Hepatocyte (in vitro differentiated cells): ENCODE results near the gene HHLA2. TPM values are rescaled to one million over a fixed set of nuclear protein-coding genes. Genes with fewer than 3 reads are reported as not detected.

ENCODE experiments used
- DNase-seq: peaks from one replicate; pipeline ENCODE4 v3.0.0-alpha.2; 2016; ENCODE audit warnings: low spot score
- H2AFZ ChIP-seq: fragments of 200-600 bp; sonication (generic); 2 replicates; pipeline ENCODE4 v1.6.0; 2016; ENCODE audit warnings: antibody characterized with exemption, mild to moderate bottlenecking
- H3K27ac ChIP-seq: fragments of 200-600 bp; sonication (generic); 2 replicates; pipeline ENCODE4 v1.5.1; 2016; ENCODE audit warnings: mild to moderate bottlenecking
- H3K27me3 ChIP-seq: fragments of 200-600 bp; sonication (generic); 2 replicates; pipeline ENCODE4 v1.6.1; 2016
- H3K36me3 ChIP-seq: fragments of 200-600 bp; sonication (generic); replicated peaks from 2 replicates; pipeline ENCODE4 v1.5.1; 2016; ENCODE audit warnings: low read depth; ENCODE audit not compliant: insufficient read depth
- H3K4me1 ChIP-seq: fragments of 200-600 bp; sonication (generic); 2 replicates; pipeline ENCODE4 v1.5.1; 2016; ENCODE audit warnings: mild to moderate bottlenecking, moderate library complexity; ENCODE audit not compliant: insufficient read depth
- H3K4me2 ChIP-seq: fragments of 200-600 bp; sonication (generic); 2 replicates; pipeline ENCODE4 v1.6.0; 2016
- H3K4me3 ChIP-seq: fragments of 200-600 bp; sonication (generic); 2 replicates; pipeline ENCODE4 v1.5.1; 2016; ENCODE audit warnings: mild to moderate bottlenecking
- H3K79me2 ChIP-seq: fragments of 200-600 bp; sonication (generic); 2 replicates; pipeline ENCODE4 v1.6.0; 2017; ENCODE audit warnings: mild to moderate bottlenecking
- H3K9me2 ChIP-seq: fragments of 200-600 bp; sonication (generic); replicated peaks from 2 replicates; pipeline ENCODE4 v1.6.0; 2017; ENCODE audit warnings: mild to moderate bottlenecking; ENCODE audit not compliant: insufficient read depth
- H3K9me3 ChIP-seq: fragments of 200-600 bp; sonication (generic); 2 replicates; pipeline ENCODE4 v1.5.1; 2016; ENCODE audit warnings: low read depth, mild to moderate bottlenecking
- H4K20me1 ChIP-seq: fragments of 200-600 bp; sonication (generic); 2 replicates; pipeline ENCODE4 v1.6.0; 2016; ENCODE audit warnings: mild to moderate bottlenecking; ENCODE audit not compliant: insufficient read depth, poor library complexity, severe bottlenecking
- CTCF ChIP-seq: fragments of 200-600 bp; sonication (generic); IDR thresholded peaks from 2 replicates; pipeline ENCODE4 v1.5.1; 2016; ENCODE audit warnings: antibody characterized with exemption, mild to moderate bottlenecking; ENCODE audit not compliant: poor library complexity
- EZH2 ChIP-seq: fragments of 200-600 bp; sonication (generic); IDR thresholded peaks from 2 replicates; pipeline ENCODE4 v1.6.1; 2016; ENCODE audit warnings: antibody characterized with exemption, mild to moderate bottlenecking, borderline replicate concordance
- EZH2phosphoT487 ChIP-seq: fragments of 200-600 bp; sonication (generic); IDR thresholded peaks from one replicate; pipeline ENCODE4 v1.6.1; 2018; ENCODE audit warnings: antibody characterized with exemption, mild to moderate bottlenecking, low read depth, moderate library complexity; ENCODE audit not compliant: unreplicated experiment, severe bottlenecking
- WGBS: methylation state at CpG from one replicate; pipeline ENCODE4 v1.1.6; 2016; ENCODE audit warnings: low lambda C conversion rate; ENCODE audit errors: missing lambda C conversion rate; 5-methylcytosine and 5-hydroxymethylcytosine counted together
- polyA plus RNA-seq: library from polyadenylated mRNA; unstranded; fragments of >200 nt; fragmentation: Nextera tagmentation; extraction: Ambion mirVana; gene quantifications from 2 replicates; pipeline ENCODE4 v1.2.1, GENCODE V29; 2016
- total RNA-seq: library from RNA; depleted of rRNA; stranded (reverse); fragments of >200 nt; gene quantifications from 2 replicates; pipeline ENCODE4 v1.2.3, GENCODE V29; 2014

Gene HHLA2
- total and polyA plus RNA-seq, 2 experiments from 2014 or later: 6.1 to 21.8 TPM

- no peaks in the 10 kb centered on the region for H3K27me3 ChIP-seq
- no peaks in the 10 kb centered on the region for H3K9me3 ChIP-seq
- H3K4me3 ChIP-seq: no peak overlapping the region
- DNase-seq: no peak
- H3K9me2 ChIP-seq: no peaks in the 10 kb centered on the region
- H3K36me3 ChIP-seq: no peaks in the 10 kb centered on the region
- H2AFZ ChIP-seq: no peak overlapping the region
- WGBS: 86% methylated on average over 3 of the region's 3 CpGs
- no peak overlapping the region for H3K27ac ChIP-seq
- no peaks in the 10 kb centered on the region for H4K20me1 ChIP-seq
- TF ChIP-seq EZH2phosphoT487 (no peak), EZH2 (no peak), CTCF (no peak)
- H3K4me2 ChIP-seq: no peak overlapping the region
- no peaks in the 10 kb centered on the region for H3K4me1 ChIP-seq
- H3K79me2 ChIP-seq: no peaks in the 10 kb centered on the region
Observed at GRCh38 chr3:108331792-108332191, 35.4 kb downstream of the HHLA2 start.

GRCh38 chr3:108333961-108334360 lies 37.6 kb downstream of the HHLA2 start:
- Histone ChIP-seq H3K79me2 (no peaks in the 10 kb centered on the region), H3K4me1 (no peaks in the 10 kb centered on the region), H4K20me1 (no peaks in the 10 kb centered on the region), H3K27ac (no peak overlapping the region), H3K9me2 (no peaks in the 10 kb centered on the region), H2AFZ (no peak overlapping the region), H3K4me2 (no peak overlapping the region), H3K36me3 (no peaks in the 10 kb centered on the region), H3K27me3 (no peaks in the 10 kb centered on the region), H3K4me3 (no peak overlapping the region), H3K9me3 (no peaks in the 10 kb centered on the region)
- 94% methylated on average over 1 of the region's 1 CpG for WGBS
- TF ChIP-seq CTCF (no peak), EZH2phosphoT487 (no peak), EZH2 (no peak)
- DNase-seq: no peak

DNA sequence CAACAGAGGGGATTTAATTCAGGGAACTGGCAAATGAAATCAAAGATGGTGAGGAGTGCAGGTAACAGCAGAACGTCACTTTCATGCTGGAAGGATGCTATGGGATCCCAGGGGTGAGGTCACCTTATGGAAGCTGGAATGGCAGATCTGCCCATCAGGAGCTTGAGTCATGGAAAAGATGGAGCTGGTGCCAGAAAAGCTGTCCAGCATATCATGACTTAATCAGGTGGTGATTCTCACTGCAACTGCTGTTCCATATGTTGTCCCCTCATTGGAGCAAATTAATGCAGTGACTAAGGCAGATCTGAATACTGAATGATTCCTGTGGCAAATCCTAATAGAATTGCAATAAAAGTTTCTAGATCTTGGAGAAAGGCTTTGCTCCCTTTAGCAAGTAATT lies 38.4 kb downstream of the HHLA2 start:
- Histone ChIP-seq H3K4me3 (no peak overlapping the region), H4K20me1 (no peaks in the 10 kb centered on the region), H3K4me2 (no peak overlapping the region), H3K36me3 (no peaks in the 10 kb centered on the region), H3K9me2 (no peaks in the 10 kb centered on the region), H3K27ac (no peak overlapping the region), H3K4me1 (no peaks in the 10 kb centered on the region), H3K27me3 (no peaks in the 10 kb centered on the region), H2AFZ (no peak overlapping the region), H3K79me2 (no peaks in the 10 kb centered on the region), H3K9me3 (no peaks in the 10 kb centered on the region)
- WGBS: 86% methylated on average over 1 of the region's 1 CpG
- TF ChIP-seq EZH2phosphoT487 (no peak), EZH2 (no peak), CTCF (no peak)
- DNase-seq: no peak

DNA sequence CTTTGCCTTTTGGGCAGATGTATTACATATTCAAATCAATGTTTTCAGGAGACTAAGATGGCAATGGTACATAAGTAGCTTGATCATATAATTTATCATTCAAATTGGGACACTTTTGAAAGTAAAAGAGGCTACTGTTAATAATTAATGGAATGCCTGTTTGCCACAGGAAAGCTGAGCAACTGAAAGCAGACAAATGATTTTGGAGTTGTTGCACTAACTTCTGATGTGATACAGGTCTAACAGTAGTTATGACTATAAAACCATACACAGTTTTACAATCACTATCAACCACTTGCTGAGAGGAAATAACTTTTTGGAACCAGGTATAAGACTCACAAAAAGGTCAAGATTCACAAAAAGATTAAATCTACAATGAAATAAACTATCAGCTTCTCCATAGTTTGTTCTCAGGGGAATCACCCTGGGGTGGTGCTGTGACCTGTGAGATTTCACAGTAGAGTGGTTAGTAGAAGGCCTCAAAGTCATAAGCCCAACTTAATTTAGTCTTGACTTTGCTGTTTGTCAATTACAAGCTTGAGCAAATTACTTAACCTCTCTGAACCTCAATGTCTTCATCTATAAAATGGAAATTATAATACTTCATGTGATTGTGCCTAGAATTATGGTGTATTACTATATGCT lies 42.7 kb downstream of the HHLA2 start:
- Histone ChIP-seq H3K9me2 (no peaks in the 10 kb centered on the region), H3K36me3 (no peaks in the 10 kb centered on the region), H3K9me3 (no peaks in the 10 kb centered on the region), H3K4me2 (no peak overlapping the region), H3K27ac (no peak overlapping the region), H3K4me1 (no peaks in the 10 kb centered on the region), H3K27me3 (no peaks in the 10 kb centered on the region), H2AFZ (no peak overlapping the region), H4K20me1 (no peaks in the 10 kb centered on the region), H3K79me2 (no peaks in the 10 kb centered on the region), H3K4me3 (no peak overlapping the region)
- no peak for DNase-seq
- TF ChIP-seq EZH2: no peak
- TF ChIP-seq CTCF: no peak
